ENCODE measurements around the gene CFB.
"Not testable (repeated sequence)": the region's sequence is repeated elsewhere in the genome, so short reads cannot be mapped to it uniquely, and the experiment has no call there.

CFB gene

DNA sequence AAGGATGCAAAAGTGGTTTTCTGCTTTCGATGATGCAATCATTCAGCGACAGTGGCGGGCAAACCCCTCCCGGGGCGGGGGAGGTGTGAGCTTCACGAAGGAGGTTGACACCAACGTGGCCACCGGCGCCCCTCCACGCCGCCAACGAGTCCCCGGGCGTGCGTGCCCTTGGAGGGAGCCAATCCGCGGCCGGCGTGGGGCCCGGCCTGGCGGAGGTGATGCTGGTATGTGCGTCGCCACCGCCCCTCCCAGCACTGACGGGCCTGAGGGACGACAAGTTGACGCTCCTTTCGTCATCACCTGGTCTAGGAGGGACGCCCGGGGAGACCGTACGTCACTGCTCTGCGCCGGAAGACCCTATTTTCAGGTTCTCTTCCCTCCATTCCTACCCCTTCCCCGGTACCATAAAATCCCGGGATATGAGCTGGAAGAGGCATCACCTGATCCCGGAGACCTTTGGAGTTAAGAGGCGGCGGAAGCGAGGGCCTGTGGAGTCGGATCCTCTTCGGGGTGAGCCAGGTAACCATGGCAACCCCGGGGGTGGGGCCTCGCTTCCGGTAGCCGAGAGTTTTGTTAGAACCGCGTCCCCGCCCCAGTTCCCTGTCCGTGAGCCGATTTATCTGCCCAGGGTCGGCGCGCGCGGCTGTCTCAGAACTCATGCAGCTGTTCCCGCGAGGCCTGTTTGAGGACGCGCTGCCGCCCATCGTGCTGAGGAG, 26.3 kb downstream of the CFB start, which contains the start of gene DXO:
DXO (minus strand) TSS at position 146 of the 716 bp plus-strand sequence. CDS start 463 bp downstream, outside the sequence.
- peak; percentile 93 for DNase-seq

DNA sequence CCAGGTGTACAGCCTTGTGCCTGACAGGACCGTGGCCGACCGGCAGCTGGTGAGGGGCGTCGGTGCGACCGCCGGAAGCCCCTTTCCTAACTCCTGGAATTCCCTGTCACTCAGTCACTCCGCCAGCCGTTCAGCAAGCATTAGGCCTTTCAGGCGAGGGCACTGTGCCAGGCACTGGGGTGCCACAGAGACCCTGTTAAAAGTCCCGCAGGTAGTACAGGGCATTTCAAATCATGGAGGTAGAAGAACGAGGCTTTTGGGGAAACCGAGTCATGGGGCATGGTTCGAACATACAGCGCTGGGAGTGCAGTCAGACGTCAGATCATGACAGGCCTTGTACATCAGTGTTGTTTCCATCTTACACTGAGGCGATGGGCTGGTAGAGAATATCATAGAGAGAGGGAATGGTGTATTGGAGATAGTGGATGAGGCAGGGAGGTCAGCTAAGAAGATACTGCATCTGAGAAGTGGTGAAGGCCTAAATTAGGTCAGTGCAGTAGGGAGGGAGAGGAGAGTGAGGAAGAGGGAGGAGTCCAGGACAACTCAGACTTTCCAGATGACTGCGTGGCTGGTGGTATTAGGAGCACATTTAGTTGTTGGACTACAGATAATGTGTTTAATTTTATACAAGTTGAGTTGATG, 26.9 kb downstream of the CFB start:
- no peak for DNase-seq

DNA sequence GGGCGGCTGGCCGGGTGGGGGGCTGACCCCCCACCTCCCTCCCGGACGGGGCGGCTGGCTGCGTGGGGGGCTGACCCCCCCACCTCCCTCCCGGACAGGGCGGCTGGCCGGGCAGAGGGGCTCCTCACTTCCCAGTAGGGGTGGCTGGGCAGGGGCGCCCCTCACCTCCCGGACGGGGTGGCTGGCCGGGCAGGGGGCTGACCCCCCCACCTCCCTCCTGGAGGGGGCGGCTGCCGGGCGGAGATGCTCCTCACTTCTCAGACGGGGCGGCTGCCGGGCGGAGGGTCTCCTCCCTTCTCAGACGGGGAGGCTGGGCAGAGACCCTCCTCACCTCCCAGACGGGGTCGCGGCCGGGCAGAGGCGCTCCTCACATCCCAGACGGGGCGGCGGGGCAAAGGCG, 30.2 kb downstream of the CFB start:
- DNase-seq = not testable (repeated sequence)

DNA sequence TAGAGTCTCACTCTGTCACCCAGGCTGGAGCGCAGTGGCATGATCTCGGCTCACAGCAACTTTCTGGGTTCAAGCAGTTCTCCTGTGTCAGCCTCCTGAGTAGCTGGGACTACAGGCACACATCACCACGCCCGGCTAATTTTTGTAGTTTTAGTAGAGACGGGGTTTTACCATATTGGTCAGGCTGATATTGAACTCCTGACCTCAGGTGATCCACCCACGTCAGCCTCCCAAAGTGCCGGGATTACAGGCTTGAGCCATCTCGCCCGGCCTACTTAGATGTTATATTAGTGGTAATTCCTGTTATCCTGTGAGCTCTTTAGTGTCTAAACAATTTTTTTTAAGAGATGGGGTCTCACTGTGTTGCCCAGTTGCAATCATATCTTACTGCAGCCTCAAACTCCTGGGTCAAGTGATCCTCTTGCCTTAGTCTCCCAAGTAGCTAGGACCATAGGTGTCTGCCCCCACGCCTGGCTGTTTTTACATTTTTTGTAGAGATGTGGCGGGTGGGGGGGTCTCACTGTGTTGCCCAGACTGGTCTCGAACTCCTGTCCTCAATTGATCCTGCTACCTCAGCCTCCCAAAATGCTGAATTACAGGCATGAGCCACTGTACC, 32.0 kb downstream of the CFB start:
- no peak for DNase-seq

DNA sequence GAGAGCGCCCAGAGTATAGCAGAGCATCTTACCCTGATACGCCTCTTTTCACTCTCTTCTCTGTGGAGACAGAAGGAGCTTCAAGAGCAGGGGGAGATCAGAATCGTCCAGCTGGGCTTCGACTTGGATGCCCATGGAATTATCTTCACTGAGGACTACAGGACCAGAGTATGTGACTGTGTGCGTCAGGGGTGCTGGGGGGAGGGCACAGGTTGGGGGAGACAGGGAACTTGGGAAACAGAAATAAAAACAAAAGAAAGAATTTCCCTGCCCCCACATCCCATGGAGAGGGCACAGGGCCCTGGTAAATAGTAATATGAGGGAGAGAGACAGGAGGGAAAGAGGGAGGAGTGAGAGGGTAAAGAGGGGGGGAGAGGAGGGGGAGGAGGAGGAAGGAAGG, 32.9 kb downstream of the CFB start:
- DNase-seq = no peak

DNA sequence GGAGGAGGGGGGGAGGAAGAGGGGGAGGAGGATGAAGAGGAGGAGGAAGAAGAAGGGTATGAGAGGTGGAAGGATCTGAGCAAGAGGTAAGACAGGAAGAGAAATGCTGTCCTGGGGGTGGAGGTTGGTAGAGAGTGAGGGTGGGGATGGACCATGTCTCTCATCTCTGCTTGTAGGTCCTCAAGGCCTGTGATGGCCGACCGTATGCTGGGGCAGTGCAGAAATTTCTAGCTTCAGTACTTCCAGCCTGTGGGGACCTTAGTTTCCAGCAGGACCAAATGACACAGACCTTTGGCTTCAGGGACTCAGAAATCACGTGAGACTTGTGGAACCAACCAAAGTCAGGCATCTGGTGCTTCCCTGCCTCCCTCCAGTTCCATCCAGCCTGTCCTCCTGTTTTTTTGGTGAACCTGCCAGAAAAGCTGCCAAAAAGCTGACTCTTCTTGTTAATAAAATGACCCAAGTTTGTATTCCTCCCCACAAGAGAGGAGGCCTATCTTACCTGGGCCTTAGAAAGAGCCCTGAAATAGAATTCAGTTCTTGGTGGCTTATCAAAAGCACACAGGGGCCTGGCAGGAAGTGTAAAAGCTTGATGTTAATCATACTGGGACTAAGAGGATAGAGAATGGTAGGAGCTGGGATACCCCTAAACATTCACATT, 33.5 kb downstream of the CFB start:
- no peak for DNase-seq

DNA sequence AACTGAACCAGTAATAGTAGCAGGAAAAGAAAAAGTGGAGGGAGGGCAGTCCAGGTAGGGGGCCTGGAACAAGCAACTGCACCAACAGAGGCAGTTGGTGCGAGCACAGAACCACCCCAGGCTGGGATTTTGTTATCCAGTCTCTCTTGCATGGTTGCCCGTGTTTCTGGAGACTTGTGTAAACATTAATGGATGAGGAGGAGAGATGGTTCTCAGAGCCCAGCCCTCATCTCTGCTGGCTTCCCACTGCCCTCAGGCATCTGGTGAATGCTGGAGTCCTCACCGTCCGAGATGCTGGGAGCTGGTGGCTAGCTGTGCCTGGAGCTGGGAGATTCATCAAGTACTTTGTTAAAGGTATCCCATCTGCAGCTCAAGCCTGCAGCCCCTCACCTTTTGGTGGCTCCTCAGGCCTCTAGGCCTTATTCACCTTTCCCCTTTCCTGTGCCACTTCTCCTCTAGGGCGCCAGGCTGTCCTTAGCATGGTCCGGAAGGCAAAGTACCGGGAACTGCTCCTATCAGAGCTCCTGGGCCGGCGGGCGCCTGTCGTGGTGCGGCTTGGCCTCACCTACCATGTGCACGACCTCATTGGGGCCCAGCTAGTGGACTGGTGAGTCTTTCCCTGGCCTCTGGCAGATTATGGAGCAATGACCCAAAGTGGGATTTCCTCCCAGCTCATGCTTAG, 34.4 kb downstream of the CFB start:
- not testable (repeated sequence) for DNase-seq

DNA sequence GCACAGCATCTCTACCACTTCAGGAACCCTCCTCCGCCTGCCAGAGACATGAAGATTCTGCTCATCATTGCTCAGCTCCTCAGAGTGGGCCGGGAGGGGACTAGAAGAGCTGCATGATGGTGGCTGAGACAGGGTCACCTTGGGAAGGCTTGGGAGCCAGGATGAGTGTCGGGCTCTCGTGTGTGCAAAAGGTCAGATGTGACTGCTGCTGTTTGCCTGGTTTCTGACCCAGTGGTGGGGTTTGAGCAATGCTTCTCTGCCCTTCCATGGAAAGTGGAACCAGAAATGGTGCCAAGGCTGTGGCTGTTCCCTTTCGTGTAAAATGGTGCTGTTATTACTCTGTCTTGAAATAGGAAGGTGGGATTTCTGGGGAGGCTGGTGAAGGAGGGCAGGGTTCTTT, 35.1 kb downstream of the CFB start:
- not testable (repeated sequence) for DNase-seq

DNA sequence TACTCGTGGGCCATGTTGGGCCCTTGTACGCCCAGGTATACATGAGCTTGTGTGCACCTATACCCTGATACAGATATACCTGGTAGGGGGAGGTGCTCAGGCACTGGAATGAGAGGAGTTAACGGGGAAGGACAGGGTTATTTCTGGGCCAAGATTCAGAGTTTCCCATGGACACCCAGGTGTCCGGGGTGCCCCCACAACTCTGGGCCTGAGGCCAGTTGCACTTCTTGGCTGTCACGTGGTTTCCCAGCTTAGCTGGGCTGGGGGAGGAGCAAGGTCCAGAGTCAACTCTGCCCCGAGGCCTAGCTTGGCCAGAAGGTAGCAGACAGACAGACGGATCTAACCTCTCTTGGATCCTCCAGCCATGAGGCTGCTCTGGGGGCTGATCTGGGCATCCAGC, 35.8 kb downstream of the CFB start, which contains the start of gene C4A:
C4A (plus strand) TSS at position 314 of the 400 bp plus-strand sequence; CDS start at position 365, 51 bp downstream.
- DNase-seq = not testable (repeated sequence)

DNA sequence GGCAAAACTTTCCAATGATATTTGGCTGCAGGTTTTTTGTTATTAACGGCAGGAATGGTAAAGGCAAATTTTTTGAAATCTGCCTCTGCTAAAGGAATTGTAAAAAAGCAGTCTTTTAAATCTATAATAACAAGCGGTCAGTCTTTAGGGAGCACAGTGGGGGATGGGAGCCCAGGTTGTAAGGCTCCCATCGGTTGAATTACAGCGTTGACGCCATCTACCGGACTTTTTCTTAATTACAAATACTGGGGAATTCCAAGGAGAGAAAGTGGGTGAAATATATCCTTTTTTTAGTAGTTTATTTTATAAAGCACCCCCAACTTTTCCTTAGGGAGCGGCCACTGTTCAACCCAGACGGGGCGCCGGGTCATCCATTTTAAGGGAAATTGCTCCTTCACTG, 43.5 kb downstream of the CFB start:
- not testable (repeated sequence) for DNase-seq

DNA sequence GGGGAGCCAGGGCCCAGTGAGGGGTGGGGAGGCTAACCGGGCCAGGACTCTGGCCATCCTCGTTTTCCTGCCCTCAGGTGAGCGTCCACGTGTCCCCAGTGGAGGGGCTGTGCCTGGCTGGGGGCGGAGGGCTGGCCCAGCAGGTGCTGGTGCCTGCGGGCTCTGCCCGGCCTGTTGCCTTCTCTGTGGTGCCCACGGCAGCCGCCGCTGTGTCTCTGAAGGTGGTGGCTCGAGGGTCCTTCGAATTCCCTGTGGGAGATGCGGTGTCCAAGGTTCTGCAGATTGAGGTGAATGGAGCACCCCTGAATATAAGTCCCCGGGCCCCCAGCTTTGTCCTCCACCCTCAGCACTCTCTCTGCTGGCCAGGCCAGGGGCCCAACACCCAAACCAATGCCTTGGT, 48.5 kb downstream of the CFB start:
- DNase-seq = not testable (repeated sequence)

DNA sequence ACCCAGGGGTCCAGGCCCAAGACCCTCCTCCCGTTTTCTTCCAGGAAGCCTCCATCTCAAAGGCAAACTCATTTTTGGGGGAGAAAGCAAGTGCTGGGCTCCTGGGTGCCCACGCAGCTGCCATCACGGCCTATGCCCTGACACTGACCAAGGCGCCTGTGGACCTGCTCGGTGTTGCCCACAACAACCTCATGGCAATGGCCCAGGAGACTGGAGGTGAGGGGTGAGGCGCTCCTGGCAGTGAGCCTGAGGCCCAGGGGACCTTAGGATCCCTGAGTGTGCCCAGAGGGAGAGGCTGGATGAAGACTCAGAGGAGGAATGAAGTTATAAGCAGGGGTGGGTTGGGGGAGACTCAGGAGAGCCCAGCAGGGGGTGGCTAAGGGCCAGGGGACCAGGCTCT, 50.5 kb downstream of the CFB start:
- not testable (repeated sequence) for DNase-seq
